Renal cortical epithelial cell (primary cell): ENCODE measurements around the gene OR5B12. TPM values are rescaled to one million over a fixed set of nuclear protein-coding genes. Genes with fewer than 3 reads are reported as not detected.
"Not testable (repeated sequence)": the region's sequence is repeated elsewhere in the genome, so short reads cannot be mapped to it uniquely, and the experiment has no call there.

Experiments
- DNase-seq: peaks from one replicate; pipeline ENCODE4 v3.0.0-alpha.2; 2011; ENCODE audit warnings: low read depth
- total RNA-seq: library from RNA; depleted of rRNA; stranded (reverse); fragments of >200 nt; gene quantifications from 2 replicates; pipeline ENCODE4 v1.2.3, GENCODE V29; 2014

The OR5B12 gene
- not detected in 2 replicates for total RNA-seq

DNA sequence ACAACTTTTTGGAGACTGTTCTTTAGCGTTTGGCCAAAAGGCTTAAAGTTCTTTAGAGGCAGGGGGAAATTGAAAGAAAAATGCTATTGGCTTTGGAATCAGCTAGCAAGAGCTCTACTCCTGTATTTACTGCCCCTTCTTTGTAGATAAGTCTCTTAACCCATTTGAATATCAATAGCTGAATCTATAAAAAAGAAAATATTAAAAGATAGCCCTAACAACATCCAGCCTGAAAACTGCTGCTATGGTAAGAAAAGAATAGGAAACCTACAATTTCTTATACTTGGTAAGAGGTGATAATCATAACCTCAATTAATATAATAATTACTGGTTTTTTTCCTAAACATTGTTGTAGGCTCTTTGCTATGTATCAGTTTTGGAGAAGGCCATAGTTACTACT, at the start of gene OR5B12:
Gene OR5B12, minus strand, starts transcription at position 101 of the 400 bp plus-strand sequence. CDS start 2,085 bp downstream, outside the sequence.
- no peak for DNase-seq

DNA sequence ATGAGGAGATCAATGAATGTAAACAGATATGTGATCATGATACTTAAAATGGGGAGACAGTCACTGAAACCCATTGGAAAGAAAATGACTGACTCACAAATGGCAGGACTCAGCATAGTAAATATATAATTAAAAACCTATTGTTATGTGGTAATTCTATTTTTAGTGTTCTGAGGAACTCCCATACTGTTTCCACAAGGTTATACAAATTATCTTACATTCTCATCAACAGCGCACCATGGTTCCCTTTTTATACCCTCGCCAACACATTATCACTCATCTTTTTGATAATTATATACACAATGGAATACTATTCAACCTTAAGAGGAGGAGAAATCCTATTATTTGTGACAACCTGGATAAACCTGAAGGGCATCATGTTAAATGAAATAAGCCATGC, 48.8 kb upstream of the OR5B12 start:
- no peak for DNase-seq

DNA sequence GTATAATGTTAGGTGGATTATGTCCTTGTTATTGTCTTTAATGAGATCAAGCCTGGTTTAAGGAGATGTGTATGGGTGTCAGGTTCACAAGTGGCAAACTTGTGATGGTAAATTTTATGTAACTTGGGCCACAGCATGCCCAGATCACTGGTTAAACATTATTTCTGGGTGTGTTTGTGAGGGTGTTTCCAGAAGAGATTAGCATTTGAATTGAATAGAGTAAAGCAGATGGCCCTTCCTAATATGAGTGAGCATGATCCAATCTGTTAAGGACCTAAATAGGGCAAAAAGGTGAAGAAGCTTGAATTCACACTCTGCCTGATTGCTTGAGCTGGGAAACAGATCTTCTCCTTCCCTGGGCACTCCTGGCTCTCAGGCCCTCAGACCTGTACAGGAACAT, 45.1 kb upstream of the OR5B12 start:
- DNase-seq = no peak

DNA sequence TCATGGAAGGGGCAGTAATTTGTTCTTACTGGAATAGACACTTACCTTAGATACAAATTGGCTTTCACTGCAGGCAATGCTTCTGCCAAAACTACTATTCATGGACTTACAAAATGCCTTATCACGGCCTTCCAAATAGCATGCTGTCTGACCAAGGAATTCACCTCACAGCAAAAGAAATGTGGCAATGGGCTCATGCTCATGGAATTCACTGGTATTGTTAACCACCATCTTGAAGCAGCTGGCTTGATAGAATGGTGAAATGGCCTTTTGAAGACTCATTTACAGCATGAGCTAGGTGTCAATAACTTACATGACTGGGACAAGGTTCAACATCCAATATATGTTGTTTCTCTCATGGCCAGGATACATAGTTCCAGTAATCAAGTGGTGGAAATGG, 43.9 kb upstream of the OR5B12 start:
- DNase-seq = no peak

DNA sequence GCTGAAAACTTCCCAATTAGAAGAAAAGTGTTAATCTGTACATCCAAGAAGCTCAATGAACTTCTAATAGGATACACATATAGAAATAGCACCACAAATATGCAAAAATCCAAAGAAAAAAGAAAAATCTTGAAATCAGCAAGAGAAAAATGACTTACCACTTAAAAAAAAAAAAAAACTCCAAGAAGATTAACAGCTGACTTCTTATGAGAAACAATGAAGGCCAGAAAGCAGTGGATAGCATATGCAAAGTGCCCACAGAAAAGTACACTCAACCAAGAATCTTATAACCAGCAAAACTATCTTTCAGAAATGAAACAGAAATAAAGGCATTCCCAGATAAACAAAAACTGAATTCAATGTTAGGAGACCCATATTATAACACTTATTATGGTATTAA, 29.9 kb upstream of the OR5B12 start:
- peak; percentile 4 for DNase-seq

DNA sequence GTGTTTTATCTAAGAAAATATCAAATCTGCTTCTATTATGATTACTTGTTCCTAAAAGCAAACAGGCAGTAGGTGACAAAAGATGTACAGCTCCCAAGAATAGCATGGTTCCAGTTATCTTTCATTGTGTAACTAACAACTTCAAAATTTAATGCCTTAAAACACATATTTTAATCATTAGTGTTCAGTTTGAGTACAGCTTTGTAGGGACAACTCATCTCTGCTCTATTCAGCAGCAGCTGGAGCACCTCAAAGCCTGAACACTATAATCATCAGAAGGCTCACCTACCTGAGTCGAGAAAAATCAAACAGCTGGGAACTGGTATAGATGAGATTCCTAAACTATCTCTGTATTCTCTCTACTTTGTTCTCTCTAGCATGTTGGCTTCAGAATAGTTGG, 24.3 kb upstream of the OR5B12 start:
- no peak for DNase-seq

DNA sequence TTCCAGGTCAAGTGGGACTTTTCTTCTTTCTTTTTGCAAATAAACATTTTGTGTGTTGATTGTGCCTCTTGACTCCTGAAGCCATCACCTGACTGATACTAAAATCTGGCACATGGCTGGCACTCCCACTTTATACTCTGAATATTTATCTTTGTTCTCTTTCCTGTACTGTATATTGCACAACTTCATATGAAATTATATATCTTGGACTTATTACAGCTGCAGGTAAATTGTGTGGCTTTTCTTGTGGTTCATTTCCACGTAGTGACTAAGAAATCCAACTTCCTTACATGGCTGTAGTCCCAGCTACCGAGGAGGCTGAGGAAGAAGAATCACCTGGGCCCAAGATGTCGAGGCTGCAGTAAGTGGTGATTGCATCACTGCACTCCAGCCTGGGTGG, 23.7 kb upstream of the OR5B12 start:
- DNase-seq = no peak

GRCh38 chr11:58451585-58451984, 9.5 kb upstream of the OR5B12 start:
- DNase-seq = no peak

GRCh38 chr11:58446294-58446693, 4.3 kb upstream of the OR5B12 start:
- no peak for DNase-seq

DNA sequence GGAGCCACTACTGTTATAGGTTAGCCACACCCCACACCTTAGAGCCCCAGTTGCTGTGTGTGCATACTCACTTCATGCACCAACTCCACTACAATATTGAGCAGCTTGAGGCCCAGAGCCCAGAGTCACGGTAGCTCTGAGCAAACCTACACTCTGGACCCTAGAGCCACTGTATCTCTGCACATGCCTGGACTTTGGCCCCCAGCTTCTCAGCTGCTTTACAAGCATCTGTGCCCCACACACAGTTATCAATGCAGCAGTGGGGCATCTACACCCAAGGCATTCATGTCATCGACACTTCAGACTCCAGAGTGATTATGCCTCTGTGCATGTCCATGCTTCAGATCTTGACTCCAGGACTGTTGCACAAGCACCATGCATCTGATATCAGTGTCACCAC, 2.3 kb upstream of the OR5B12 start:
- DNase-seq = no peak

DNA sequence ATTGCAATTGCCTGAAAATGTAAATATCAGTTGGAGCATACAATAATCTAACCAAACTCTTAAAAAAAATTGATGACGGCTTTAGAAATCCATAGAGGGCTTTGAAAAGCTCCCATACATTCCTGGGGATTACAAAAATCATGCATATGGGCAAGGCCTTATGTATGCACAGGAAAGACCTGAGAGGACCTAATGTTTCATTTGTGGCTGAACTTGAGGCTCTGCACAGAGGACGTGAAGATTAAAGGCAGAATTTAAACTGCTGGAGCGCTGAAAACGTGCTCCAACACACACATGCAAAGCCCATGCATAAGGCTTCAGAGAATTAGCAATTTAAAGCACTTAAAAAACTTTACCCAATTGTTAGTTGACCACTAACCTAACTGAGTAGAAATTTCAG, 3.5 kb downstream of the OR5B12 start:
- no peak for DNase-seq

- no peak for DNase-seq
Observed at GRCh38 chr11:58434217-58434616, 7.8 kb downstream of the OR5B12 start.

- no peak for DNase-seq
Observed at GRCh38 chr11:58433638-58434203, 8.3 kb downstream of the OR5B12 start.

DNA sequence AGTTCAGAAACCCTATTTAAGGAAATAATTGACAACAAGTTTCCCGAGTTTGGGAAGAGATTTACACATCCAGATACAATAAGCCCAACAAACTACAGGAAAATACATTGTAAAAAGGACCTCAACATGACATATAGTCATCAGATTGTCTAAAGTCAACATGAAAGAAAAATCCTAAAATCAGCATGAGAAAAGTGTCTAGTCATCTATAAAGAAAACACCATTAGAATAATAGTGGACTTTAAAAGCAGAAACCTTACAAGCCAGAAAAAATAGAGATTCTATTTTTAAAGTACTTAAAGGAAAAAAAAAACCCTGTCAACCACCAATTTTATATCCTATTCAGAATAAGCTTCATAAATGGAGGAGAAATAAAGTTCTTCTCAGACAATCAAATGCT, 12.8 kb downstream of the OR5B12 start:
- no peak for DNase-seq

DNA sequence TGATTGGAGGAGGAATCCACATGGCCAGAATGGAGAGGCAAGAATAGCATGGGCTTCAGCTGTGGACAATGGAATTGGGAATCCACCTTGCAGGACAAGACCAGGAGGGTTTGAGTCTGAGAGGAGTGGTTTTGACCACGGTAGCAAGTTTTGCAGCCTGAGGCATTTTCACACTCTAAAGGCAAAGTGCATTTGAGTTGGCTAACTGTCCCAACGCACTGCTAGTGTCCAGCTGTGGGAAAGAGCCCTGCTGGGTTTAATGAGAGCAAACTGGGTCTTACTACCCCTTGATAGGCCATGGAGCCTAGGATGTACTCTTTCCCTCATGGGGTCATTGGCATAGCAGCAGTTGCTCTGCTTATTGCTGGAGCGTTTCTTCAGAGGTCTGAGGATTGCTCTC, 14.0 kb downstream of the OR5B12 start, which contains the start of gene OR5B2:
Gene OR5B2, minus strand, starts transcription at position 101 of the 400 bp plus-strand sequence. CDS start 4,860 bp downstream, outside the sequence.
- DNase-seq = no peak

- DNase-seq = no peak
Observed at GRCh38 chr11:58406774-58407173, 35.3 kb downstream of the OR5B12 start, which contains the start of gene OR5B3. OR5B3 (minus strand) TSS chr11:58406874; CDS start chr11:58403409, 3,465 bp downstream.

DNA sequence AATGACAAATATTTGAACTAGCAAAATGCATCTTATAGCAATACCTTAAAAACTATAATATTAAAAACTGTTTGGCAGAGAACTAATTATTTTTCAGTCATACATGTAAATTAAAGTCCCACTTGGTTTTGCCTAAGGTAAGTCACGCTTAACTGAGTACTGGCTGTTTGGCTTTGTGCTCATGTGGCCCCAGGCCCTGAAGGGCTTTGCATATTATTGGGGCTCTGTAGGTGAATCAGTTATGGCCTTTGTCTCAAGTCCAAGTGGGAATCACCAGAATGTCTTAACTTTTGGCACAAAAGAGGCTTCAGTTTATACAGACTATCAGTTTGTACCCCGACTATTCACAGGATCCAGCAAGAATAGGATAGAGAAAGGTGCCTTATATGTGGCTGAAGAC, 42.4 kb downstream of the OR5B12 start:
- not testable (repeated sequence) for DNase-seq

DNA sequence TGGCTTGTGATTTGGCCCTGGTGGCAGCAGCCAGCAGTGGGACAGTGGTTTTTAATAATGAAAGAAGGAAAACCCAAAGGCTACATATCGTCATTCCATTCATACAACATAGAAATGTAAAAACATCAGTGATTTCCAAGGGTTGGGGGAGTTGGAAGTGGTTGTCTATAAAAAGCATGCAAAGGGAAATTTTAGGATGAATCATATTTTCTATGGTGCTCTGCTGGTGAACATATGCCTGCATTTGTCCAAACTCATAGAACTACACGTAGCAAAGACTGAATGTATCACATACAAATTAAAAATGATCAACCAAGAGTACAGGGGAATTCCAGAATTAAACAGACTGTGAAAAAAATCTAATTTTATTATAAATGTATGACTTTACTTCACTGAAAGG, 46.5 kb downstream of the OR5B12 start:
- DNase-seq = no peak

- peak; percentile 56 for DNase-seq
Observed at GRCh38 chr11:58394195-58394594, 47.8 kb downstream of the OR5B12 start.

DNA sequence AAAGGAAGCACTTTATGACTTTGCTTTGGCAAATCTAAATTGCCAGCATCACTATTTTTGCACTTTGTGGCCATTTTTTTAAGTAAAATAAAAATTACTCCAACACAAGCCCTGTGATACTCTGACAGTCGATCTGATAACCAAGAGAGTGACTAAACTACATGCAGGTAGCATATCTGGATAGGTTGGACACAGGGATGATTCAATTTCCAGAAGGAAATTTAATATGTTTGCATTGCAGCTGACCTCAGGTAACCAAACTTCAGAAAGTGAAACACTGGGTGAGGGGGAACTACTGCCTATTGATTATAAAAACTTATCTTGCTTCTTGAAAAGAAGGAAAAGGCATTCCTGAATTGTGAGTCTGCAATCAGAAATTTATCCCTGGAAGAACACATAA, 49.3 kb downstream of the OR5B12 start:
- no peak for DNase-seq

GRCh38 chr11:58391879-58392278, 50.2 kb downstream of the OR5B12 start:
- DNase-seq = no peak

GRCh38 chr11:58390551-58391063, 51.4 kb downstream of the OR5B12 start:
- DNase-seq = no peak
